ENCODE results near the gene EPC1. TPM values are rescaled to one million over a fixed set of nuclear protein-coding genes. Genes with fewer than 3 reads are reported as not detected.
"Not testable (repeated sequence)": the region's sequence is repeated elsewhere in the genome, so short reads cannot be mapped to it uniquely, and the experiment has no call there.

The EPC1 gene
- total and polyA plus RNA-seq, 5 experiments from 2014 or later, result 36.9 to 131 (median 48.5) TPM

DNA sequence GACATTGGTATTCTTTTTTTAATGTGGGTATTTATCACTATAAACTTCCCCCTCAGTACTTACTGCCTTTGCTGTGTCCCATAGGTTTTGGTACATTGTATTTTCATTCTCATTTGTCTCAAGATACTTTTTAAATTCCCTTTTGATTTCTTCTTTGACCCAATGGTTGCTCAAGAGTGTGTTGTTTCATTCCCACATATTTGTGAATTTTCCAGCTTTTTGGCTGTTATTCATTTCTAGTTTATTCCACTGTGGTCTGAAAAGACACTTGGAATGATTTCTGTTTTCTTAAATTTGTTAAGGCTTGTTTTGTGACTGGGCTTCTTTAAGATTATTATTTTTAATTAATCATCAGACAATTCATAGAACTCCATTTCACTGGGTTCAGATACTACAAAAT lies 105.0 kb downstream of the EPC1 start:
- POLR2A ChIA-PET, result interaction anchor here (0.6 kb wide), 1 partner anchor 26 kb away, joined by 6 read pairs; no protein-coding TSS in a partner anchor
- Mint-ChIP-seq H3K27ac (no peak overlapping the region), H3K9me3 (peaks cover 0 to 2% (median 0%) of the 10 kb centered on the region in 9 donors), H3K36me3 (no peaks in the 10 kb centered on the region), H3K4me3 (no peak overlapping the region), H3K27me3 (peaks cover 0 to 9% (median 4%) of the 10 kb centered on the region in 5 donors), H3K4me1 (no peaks in the 10 kb centered on the region)
- ATAC-seq (no peak), DNase-seq (no peak)

DNA sequence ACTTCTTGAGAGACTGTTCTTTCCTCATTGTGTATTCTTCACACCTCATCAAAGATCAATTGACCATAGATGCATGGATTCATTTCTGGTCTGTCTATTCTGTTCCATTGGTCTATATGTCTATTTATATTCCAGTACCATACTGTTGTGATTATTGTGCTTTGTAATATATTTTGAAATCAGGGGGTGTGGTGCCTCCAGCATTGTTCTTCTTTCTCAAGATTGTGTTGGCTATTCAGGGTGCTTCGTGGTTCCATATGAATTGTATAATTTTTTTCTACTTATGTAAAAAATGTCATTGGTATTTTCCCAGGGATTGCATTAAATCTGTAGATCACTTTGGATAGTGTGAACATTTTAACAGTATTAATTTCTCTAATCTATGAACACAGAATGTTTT lies 106.5 kb downstream of the EPC1 start:
- POLR2A ChIA-PET, result no interaction called here
- no peaks in the 10 kb centered on the region for H3K36me3 Mint-ChIP-seq

DNA sequence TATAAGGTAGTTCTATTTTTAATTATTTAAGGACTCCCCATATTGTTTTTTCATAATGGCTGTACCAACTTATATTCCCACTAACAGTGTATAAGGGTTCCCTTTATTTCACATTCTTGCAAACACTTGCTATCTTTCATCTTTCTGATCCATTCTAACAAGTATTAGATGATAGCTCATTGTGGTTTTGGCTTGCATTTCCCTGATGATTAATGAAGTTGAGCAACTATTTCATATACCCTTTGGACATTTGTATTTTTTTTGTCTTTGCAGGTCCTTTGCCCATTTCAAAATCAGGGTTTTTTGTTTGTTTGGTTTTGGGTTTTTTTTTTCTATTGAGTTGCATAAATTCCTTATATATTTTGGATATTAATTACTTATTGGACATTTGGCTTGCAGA lies 107.2 kb downstream of the EPC1 start:
- Mint-ChIP-seq H3K27ac (no peak overlapping the region), H3K36me3 (no peaks in the 10 kb centered on the region), H3K4me3 (no peak overlapping the region), H3K4me1 (no peaks in the 10 kb centered on the region), H3K27me3 (peaks cover 0 to 3% (median 2%) of the 10 kb centered on the region in 5 donors), H3K9me3 (peaks cover 0 to 4% (median 0%) of the 10 kb centered on the region in 9 donors)
- DNase-seq (no peak), ATAC-seq (no peak)
- POLR2A ChIA-PET, result no interaction called here

More for the DNA sequence above, 106.5 kb downstream of the EPC1 start:
- Mint-ChIP-seq H3K27ac (no peak overlapping the region), H3K4me3 (no peak overlapping the region), H3K27me3 (peaks cover 0 to 6% (median 2%) of the 10 kb centered on the region in 5 donors), H3K4me1 (no peaks in the 10 kb centered on the region), H3K9me3 (peaks cover 0 to 2% (median 0%) of the 10 kb centered on the region in 9 donors)
- no peak for DNase-seq
- no peak for ATAC-seq

DNA sequence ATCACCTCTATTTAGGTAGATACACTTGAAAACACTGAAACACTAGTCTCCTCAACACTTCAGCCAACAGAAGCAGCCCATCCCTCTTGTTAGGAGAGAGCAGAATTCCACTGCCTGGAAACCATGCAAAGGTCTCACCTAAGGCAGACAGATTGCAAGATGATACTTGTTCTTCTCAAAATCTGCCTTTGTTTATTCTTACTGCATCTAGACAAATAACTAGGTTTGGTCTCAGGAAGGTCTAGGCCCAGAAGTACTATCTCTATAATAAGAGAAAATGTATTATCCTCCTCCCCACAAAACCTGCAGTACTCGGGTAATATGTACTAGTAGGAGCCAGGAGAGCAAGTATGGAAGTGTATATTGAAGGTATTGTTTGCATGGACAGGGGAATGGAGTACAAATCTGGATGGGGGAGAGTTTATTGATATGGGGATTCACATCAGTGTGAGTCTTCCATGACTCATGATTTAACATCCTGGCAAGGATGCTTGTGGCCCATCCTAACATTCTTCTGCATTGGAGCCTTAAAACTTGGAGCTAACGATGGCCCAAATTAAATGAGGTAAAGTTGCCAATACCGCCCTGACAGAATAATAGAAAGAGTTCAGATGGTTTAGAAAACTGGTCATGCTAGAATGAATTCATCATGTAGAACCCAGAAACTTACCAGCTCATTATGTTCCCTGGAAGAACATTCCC lies 109.2 kb downstream of the EPC1 start:
- H3K36me3 Mint-ChIP-seq, result no peaks in the 10 kb centered on the region
- DNase-seq (no peak), ATAC-seq (no peak)
- POLR2A ChIA-PET, result interaction anchor here (0.7 kb wide), 1 partner anchor 31 kb away, joined by 3 read pairs; no protein-coding TSS in a partner anchor
- H3K27me3 Mint-ChIP-seq, result peaks cover 0 to 2% (median 0%) of the 10 kb centered on the region in 5 donors
- H3K4me3 Mint-ChIP-seq, result no peak overlapping the region
- H3K27ac Mint-ChIP-seq, result no peak overlapping the region
- peaks cover 0 to 12% (median 0%) of the 10 kb centered on the region in 9 donors for H3K9me3 Mint-ChIP-seq
- H3K4me1 Mint-ChIP-seq, result no peaks in the 10 kb centered on the region

DNA sequence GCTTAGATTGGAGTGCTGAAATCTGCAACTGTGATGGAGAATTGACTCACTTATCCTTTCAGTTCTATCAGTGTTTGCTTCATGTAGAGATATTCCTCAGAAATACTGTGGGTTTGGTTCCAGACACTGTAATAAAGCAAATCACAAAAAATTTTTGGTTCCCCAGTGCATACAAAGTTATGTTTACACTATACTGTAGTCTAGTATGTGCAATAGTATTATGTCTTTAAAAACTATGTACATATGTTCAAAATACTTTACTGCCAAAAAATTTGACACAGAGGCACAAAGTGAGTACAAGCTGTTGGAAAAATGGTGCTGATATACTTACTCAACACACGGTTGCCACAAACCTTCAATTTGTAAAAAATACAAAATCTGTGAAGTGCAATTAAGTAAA lies 112.5 kb downstream of the EPC1 start:
- Mint-ChIP-seq H3K4me1 (no peaks in the 10 kb centered on the region), H3K27ac (no peak overlapping the region), H3K36me3 (no peaks in the 10 kb centered on the region), H3K27me3 (peaks cover 0 to 7% (median 0%) of the 10 kb centered on the region in 5 donors), H3K9me3 (peaks cover 0 to 12% (median 0%) of the 10 kb centered on the region in 9 donors), H3K4me3 (no peak overlapping the region)
- ATAC-seq (no peak), DNase-seq (no peak)
- POLR2A ChIA-PET, result no interaction called here

DNA sequence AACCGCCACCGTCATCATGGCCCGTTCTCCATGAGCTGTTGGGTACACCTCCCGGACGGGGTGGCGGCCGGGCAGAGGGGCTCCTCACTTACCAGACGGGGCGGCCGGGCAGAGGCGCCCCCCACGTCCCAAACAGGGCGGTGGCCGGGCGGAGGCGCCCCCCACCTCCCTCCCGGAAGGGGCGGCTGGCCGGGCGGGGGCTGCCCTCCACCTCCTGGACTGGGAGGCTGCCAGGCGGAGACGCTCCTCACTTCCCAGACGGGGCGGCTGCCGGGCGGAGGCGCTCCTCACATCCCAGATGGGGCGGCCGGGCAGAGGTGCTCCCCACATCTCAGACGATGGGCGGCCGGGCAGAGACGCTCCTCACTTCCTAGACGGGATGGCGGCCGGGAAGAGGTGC lies 113.6 kb downstream of the EPC1 start:
- H3K36me3 Mint-ChIP-seq, H3K4me3 Mint-ChIP-seq, POLR2A ChIA-PET, ATAC-seq, DNase-seq, H3K4me1 Mint-ChIP-seq, H3K27me3 Mint-ChIP-seq, H3K27ac Mint-ChIP-seq: not testable (repeated sequence)
- peaks cover 0 to 12% (median 0%) of the 10 kb centered on the region in 9 donors for H3K9me3 Mint-ChIP-seq

DNA sequence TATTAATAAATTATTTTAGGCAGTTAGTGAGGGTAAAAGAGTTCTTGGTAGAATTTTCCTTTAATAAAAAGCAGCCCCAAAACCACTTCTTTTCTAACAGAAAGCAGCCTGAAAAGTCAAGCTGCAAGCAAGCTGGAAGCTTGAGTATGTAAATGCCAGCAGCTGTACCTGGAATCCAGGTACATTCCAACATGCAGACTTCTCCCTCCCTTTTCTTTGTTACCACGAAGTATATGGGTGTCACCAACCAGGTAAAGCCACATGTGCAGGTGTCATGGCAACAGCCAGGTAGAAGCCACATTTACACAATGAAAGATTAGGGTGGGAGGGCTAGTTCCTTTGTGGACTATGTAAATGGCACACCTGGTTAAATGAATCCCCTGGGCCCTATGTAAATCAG lies 114.6 kb downstream of the EPC1 start:
- Mint-ChIP-seq H3K27ac (no peak overlapping the region), H3K9me3 (peaks cover 0 to 12% (median 0%) of the 10 kb centered on the region in 9 donors), H3K36me3 (no peaks in the 10 kb centered on the region), H3K4me3 (no peak overlapping the region), H3K4me1 (no peaks in the 10 kb centered on the region), H3K27me3 (peaks cover 0 to 7% (median 0%) of the 10 kb centered on the region in 5 donors)
- ATAC-seq, result no peak
- DNase-seq, result no peak
- POLR2A ChIA-PET, result no interaction called here

DNA sequence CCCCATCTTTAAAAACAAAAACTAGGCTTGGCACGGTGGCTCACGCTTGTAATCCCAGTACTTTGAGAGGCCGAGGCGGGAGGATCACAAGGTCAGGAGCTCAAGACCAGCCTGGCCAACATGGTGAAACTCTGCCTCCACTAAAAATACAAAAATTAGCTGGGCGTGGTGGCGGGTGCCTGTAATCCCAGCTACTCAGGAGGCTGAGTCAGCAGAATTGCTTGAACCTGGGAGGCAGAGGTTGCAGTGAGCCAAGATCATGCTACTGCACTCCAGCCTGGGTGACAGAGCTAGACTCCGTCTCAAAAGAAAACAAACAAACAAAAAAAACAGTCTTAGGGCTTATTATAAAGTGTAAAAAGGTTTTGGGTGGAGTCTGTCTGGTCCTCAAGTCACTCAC lies 117.2 kb downstream of the EPC1 start:
- DNase-seq, POLR2A ChIA-PET, H3K27me3 Mint-ChIP-seq, H3K4me1 Mint-ChIP-seq, H3K36me3 Mint-ChIP-seq, H3K9me3 Mint-ChIP-seq, H3K27ac Mint-ChIP-seq, H3K4me3 Mint-ChIP-seq, ATAC-seq: not testable (repeated sequence)

DNA sequence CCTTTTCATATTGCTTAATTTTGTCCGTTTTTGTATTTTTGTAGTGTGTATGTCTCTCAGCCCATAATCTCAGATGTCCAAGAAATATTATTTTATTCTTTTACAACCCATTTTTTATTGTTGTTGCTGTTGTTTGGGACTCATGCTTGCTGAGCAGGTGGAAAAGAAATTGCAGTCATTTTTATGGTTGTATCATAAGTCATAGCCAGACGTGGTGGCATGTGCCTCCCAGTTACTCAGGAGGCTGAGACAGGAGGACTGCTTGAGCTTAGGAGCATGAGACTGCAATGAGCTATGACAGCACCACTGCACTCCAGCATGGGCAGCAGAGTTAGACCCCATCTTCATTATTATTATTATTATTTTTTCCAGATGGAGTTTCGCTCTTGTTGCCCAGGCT lies 117.8 kb downstream of the EPC1 start:
- peaks cover 0 to 7% (median 0%) of the 10 kb centered on the region in 5 donors for H3K27me3 Mint-ChIP-seq
- no peaks in the 10 kb centered on the region for H3K4me1 Mint-ChIP-seq
- no peak overlapping the region for H3K4me3 Mint-ChIP-seq
- no peak overlapping the region for H3K27ac Mint-ChIP-seq
- H3K36me3 Mint-ChIP-seq, result no peaks in the 10 kb centered on the region
- DNase-seq, result no peak
- H3K9me3 Mint-ChIP-seq, result peaks cover 0 to 3% (median 0%) of the 10 kb centered on the region in 9 donors
- no peak for ATAC-seq
- POLR2A ChIA-PET, result no interaction called here

DNA sequence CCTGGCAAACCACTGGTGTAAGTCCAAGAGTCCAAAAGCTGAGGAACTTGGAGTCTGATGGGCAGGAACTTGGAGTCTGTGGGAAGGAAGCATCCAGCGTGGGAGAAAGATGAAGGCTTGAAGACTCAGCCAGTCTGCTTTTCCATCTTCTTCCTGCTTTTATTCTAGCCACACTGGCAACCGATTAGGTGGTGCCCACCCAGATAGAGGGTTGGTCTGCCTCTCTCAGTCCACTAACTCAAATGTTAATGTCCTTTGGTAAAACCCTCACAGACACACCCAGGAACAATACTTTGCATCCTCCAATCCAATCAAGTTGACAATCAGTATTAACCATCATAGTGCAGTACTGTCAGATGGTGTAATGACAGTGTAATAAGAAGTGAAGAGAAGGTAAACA lies 119.2 kb downstream of the EPC1 start:
- POLR2A ChIA-PET, result no interaction called here

DNA sequence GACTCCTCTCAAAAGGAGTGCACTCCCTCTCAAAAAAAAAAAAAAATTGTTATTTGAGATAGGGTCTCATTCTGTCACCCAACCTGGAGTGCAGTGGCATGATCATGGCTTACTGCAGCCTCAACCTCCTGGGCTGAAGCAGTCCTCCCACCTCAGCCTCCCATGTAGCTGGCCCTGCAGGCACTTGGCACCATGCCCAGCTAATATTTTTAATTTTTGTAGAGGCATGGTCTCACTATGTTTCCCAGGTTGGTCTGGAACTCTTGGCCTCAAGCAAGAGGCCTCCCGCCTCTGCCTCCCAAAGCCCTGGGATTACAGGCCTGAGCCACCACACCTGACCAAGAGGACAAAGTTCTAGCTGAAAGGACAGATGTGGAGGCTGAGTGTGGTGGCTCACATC lies 120.3 kb downstream of the EPC1 start:
- Mint-ChIP-seq H3K36me3 (peaks cover 0 to 6% (median 2%) of the 10 kb centered on the region in 3 donors), H3K27me3 (peaks cover 0 to 7% (median 0%) of the 10 kb centered on the region in 5 donors), H3K4me1 (no peaks in the 10 kb centered on the region), H3K9me3 (peaks cover 0 to 11% (median 4%) of the 10 kb centered on the region in 9 donors), H3K4me3 (no peak overlapping the region), H3K27ac (no peak overlapping the region)
- ATAC-seq, result no peak
- no peak for DNase-seq
- POLR2A ChIA-PET, result no interaction called here

More for the DNA sequence above, 119.2 kb downstream of the EPC1 start:
- DNase-seq, result no peak
- peaks cover 0 to 6% (median 0%) of the 10 kb centered on the region in 9 donors for H3K9me3 Mint-ChIP-seq
- peaks cover 0 to 7% (median 0%) of the 10 kb centered on the region in 5 donors for H3K27me3 Mint-ChIP-seq
- no peak overlapping the region for H3K27ac Mint-ChIP-seq
- no peak overlapping the region for H3K4me3 Mint-ChIP-seq
- no peak for ATAC-seq
- peaks cover 0 to 2% (median 0%) of the 10 kb centered on the region in 3 donors for H3K36me3 Mint-ChIP-seq
- H3K4me1 Mint-ChIP-seq, result no peaks in the 10 kb centered on the region

DNA sequence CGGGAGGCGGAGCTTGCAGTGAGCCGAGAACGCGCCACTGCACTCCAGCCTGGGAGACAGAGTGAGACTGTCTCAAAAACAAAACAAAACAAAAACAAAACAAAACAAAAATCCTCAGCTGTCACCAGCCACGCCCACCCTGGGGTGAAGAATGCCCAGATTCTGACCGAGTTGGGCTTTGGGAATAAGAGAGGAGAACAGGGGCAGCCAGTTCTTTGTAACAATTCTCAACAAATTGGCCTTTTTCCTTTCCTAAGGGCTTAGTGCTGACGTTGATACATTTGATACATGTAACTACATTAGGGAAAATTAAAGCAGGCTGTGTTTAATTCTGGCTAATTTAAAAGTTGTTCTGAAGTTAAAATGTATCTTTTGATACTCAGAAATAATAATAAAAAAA lies 121.0 kb downstream of the EPC1 start:
- Mint-ChIP-seq H3K27ac (no peak overlapping the region), H3K27me3 (peaks cover 0 to 7% (median 0%) of the 10 kb centered on the region in 5 donors), H3K4me3 (no peak overlapping the region), H3K4me1 (no peaks in the 10 kb centered on the region), H3K9me3 (peaks cover 0 to 11% (median 4%) of the 10 kb centered on the region in 9 donors), H3K36me3 (peaks cover 0 to 6% (median 2%) of the 10 kb centered on the region in 3 donors)
- DNase-seq, result no peak
- ATAC-seq, result no peak
- POLR2A ChIA-PET, result no interaction called here

DNA sequence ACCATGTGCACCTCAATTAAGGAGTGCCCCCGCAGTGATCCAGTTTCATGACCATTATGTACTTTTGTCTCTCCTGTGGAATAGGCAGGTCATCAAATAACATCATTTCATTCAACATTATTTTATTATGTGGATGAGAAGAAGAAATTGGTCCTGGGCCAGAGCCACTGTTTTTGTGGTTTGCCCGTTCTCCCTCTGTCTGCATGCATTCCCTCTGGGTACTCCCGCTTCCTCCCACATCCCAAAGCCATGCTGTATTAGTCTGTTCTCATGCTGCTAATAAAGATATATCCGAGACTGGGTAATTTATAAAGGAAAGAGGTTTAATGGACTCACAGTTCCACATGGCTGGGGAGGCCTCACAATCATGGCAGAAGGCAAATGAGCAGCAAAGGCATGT lies 124.6 kb downstream of the EPC1 start:
- H3K4me1 Mint-ChIP-seq, H3K4me3 Mint-ChIP-seq, H3K27me3 Mint-ChIP-seq, POLR2A ChIA-PET, DNase-seq, ATAC-seq: not testable (repeated sequence)
- peaks cover 0 to 33% (median 17%) of the 10 kb centered on the region in 9 donors for H3K9me3 Mint-ChIP-seq
- H3K27ac Mint-ChIP-seq, result peak overlapping the region in 1 of 10 donors; percentile 24
- peaks cover 0 to 22% (median 20%) of the 10 kb centered on the region in 3 donors for H3K36me3 Mint-ChIP-seq

Measured in naive thymus-derived CD8-positive, alpha-beta T cell (primary cell).